ENCODE measurements around the gene RNASEH2B.
A peak's percentile ranks its signal among the peaks of the same experiment; 100 is the strongest.

The RNASEH2B gene

GRCh38 chr13:50990818-50991506, 81.4 kb downstream of the RNASEH2B start:
- Histone ChIP-seq H3K4me3 (IDR thresholded peaks at IDR 0.05; ENCODE audit: insufficient read depth, low read depth, low read length) (no peak overlapping the region), H3K36me3 (ENCODE audit: insufficient read depth) (no peaks in the 10 kb centered on the region), H2AFZ (ENCODE audit: low read depth) (peak overlapping the region; percentile 46; the same call in 1 of the 2 replicates), H3K79me2 (ENCODE audit: insufficient read depth, low read depth) (no peaks in the 10 kb centered on the region), H3K27me3 (ENCODE audit: insufficient read depth, low read depth) (no peaks in the 10 kb centered on the region), H4K20me1 (ENCODE audit: insufficient read depth) (no peaks in the 10 kb centered on the region), H3K4me1 (ENCODE audit: low read depth, poor library complexity, severe bottlenecking) (peaks cover 28% of the 10 kb centered on the region), H3K9ac (peak overlapping the region; percentile 67; the same call in 1 of the 2 replicates), H3K27ac (peak overlapping the region; percentile 93), H3K4me2 (peak overlapping the region; percentile 78)
- no peak for TF ChIP-seq CTCF (conservative IDR thresholded peaks at IDR 0.05; ENCODE audit: low read depth, low read length)

GRCh38 chr13:50991579-50992521, 82.3 kb downstream of the RNASEH2B start:
- H4K20me1 ChIP-seq (ENCODE audit: insufficient read depth), result no peaks in the 10 kb centered on the region
- peak overlapping the region; percentile 67 for H3K9ac ChIP-seq
- no peaks in the 10 kb centered on the region for H3K27me3 ChIP-seq (ENCODE audit: insufficient read depth, low read depth)
- H3K36me3 ChIP-seq (ENCODE audit: insufficient read depth), result no peaks in the 10 kb centered on the region
- peak overlapping the region; percentile 78 for H3K4me2 ChIP-seq
- H2AFZ ChIP-seq (ENCODE audit: low read depth), result peak overlapping the region; percentile 46; the same call in 1 of the 2 replicates
- no peaks in the 10 kb centered on the region for H3K79me2 ChIP-seq (ENCODE audit: insufficient read depth, low read depth)
- peaks cover 28% of the 10 kb centered on the region for H3K4me1 ChIP-seq (ENCODE audit: low read depth, poor library complexity, severe bottlenecking)
- H3K27ac ChIP-seq, result peak overlapping the region; percentile 93
- H3K4me3 ChIP-seq (IDR thresholded peaks at IDR 0.05; ENCODE audit: insufficient read depth, low read depth, low read length), result no peak overlapping the region
- TF ChIP-seq CTCF (conservative IDR thresholded peaks at IDR 0.05; ENCODE audit: low read depth, low read length), result no peak

- Histone ChIP-seq H3K27ac (no peak overlapping the region), H3K79me2 (ENCODE audit: insufficient read depth, low read depth) (no peaks in the 10 kb centered on the region), H3K4me3 (IDR thresholded peaks at IDR 0.05; ENCODE audit: insufficient read depth, low read depth, low read length) (no peak overlapping the region), H3K36me3 (ENCODE audit: insufficient read depth) (no peaks in the 10 kb centered on the region), H3K4me1 (ENCODE audit: low read depth, poor library complexity, severe bottlenecking) (peaks cover 28% of the 10 kb centered on the region), H3K27me3 (ENCODE audit: insufficient read depth, low read depth) (no peaks in the 10 kb centered on the region), H4K20me1 (ENCODE audit: insufficient read depth) (no peaks in the 10 kb centered on the region), H3K9ac (0 out of 2 replicates have a peak overlapping the region, but pooled peaks have one; percentile 67), H2AFZ (ENCODE audit: low read depth) (no peak overlapping the region), H3K4me2 (0 out of 2 replicates have a peak overlapping the region, but pooled peaks have one; percentile 78)
- no peak for TF ChIP-seq CTCF (conservative IDR thresholded peaks at IDR 0.05; ENCODE audit: low read depth, low read length)
Observed at GRCh38 chr13:50993371-50993770, 83.8 kb downstream of the RNASEH2B start.

- no peaks in the 10 kb centered on the region for H4K20me1 ChIP-seq (ENCODE audit: insufficient read depth)
- no peak overlapping the region for H3K9ac ChIP-seq
- H3K27ac ChIP-seq, result no peak overlapping the region
- no peak overlapping the region for H3K4me3 ChIP-seq (IDR thresholded peaks at IDR 0.05; ENCODE audit: insufficient read depth, low read depth, low read length)
- TF ChIP-seq CTCF (conservative IDR thresholded peaks at IDR 0.05; ENCODE audit: low read depth, low read length), result no peak
- no peaks in the 10 kb centered on the region for H3K27me3 ChIP-seq (ENCODE audit: insufficient read depth, low read depth)
- H3K36me3 ChIP-seq (ENCODE audit: insufficient read depth), result no peaks in the 10 kb centered on the region
- no peak overlapping the region for H3K4me2 ChIP-seq
- H3K79me2 ChIP-seq (ENCODE audit: insufficient read depth, low read depth), result no peaks in the 10 kb centered on the region
- H2AFZ ChIP-seq (ENCODE audit: low read depth), result no peak overlapping the region
- peaks cover 28% of the 10 kb centered on the region for H3K4me1 ChIP-seq (ENCODE audit: low read depth, poor library complexity, severe bottlenecking)
Observed at GRCh38 chr13:50993934-50994333, 84.3 kb downstream of the RNASEH2B start.
